GM12873 (cell line): ENCODE data around the gene UPF3A.

Source experiments
- CTCF ChIP-seq: IDR thresholded peaks from 2 replicates; pipeline ENCODE4 v1.5.1; 2012; ENCODE audit warnings: low read depth, mild to moderate bottlenecking, moderate library complexity, low read length, control low read depth; ENCODE audit not compliant: insufficient read depth; ENCODE audit errors: missing control alignments

The UPF3A gene

DNA sequence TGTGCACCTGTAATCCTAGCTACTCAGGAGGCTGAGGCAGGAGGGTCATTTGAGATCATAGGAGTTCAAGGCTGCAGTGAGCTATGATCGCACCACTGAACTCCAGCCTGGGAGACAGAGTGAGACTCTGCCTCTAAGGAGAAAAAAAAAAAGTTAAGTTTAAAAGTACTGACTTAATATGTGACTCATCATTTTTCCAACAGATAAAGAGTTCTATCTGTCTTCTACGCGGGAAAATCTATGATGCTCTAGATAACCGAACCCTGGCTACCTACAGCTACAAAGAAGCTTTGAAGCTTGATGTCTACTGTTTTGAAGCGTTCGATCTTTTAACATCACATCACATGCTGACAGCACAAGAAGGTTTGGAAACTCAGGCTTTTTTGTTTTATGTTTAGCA lies 39.5 kb upstream of the UPF3A start:
- no peak for TF ChIP-seq CTCF

DNA sequence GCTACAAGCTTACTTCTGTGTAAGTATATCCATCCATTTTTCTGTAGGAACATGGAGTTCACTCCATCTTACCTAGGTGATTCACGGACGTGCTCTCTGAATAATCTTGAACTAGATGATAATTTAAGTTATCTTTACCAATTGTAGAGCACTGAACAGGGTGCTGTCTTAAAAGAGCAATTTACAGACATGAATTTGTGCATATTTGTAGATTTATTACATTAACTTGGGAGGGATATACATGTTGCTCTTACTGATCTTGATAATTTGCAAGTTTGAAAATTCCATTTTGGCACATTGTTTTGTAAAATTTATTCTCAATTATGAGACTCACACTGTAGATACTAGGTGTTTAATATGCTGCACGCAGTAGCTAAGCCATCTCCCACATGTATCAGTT lies 37.4 kb upstream of the UPF3A start:
- no peak for TF ChIP-seq CTCF

GRCh38 chr13:114244637-114245036 lies 36.8 kb upstream of the UPF3A start:
- no peak for TF ChIP-seq CTCF

- no peak for TF ChIP-seq CTCF
Measured at GRCh38 chr13:114248011-114248410, 33.4 kb upstream of the UPF3A start.

DNA sequence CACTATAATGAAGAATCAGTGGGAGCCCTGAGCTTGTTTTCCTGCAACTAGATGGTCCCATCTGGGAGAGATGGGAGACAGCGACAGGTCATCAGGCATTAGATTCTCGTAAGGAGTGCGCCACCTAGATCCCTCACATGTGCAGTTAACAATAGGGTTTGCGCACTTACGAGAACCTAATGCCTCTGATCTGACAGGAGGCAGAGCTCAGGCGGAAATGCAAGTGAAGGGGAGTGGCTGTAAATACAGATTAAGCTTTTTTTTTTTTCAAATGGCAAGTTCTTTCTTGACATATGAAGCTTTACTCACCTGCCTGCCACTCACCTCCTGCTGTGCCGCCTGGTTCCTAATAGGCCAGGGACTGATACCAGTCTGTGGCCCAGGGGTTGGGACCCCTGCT lies 32.3 kb upstream of the UPF3A start:
- no peak for TF ChIP-seq CTCF

- no peak for TF ChIP-seq CTCF
Measured at GRCh38 chr13:114256547-114256946, 24.9 kb upstream of the UPF3A start.

DNA sequence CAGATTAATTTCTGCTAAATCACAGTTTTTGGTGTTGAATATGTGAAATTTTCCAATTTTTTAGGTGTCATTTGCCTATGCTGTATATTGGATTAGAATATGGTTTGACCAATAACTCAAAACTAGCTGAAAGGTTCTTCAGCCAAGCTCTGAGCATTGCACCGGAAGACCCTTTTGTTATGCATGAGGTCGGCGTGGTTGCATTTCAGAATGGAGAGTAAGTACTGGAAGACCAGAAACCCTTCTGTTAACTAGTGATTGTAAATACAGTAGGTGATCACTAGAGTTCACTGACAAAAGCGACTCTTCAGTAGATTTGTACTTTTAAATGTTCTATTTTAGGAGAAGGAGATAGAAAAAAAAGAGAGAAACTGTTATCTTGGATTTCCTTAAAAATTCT lies 24.4 kb upstream of the UPF3A start:
- TF ChIP-seq CTCF = no peak

DNA sequence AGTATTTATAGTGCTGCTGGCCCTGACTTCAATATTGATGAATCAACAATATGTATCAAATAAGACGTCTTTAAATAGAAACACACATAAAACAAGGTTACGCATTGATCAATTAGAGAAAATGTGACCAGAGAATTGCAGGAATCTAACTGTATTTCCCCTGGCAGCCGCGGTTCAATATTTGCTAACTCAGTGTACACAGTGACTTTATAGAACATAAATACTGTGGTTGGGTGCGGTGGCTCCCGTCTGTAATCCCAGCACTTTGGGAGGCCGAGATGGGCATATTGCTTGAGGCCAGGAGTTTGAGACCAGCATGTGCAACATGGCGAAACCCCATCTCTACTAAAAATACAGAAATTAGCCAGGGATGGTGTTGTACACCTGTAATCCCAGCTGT lies 22.8 kb upstream of the UPF3A start:
- no peak for TF ChIP-seq CTCF
